Common myeloid progenitor, CD34-positive (primary cell): ENCODE data around the gene LHFPL6.

Experiments used
- CTCF ChIA-PET: fragments of 350-600 bp; sonication (Branson Sonifier 250); formaldehyde crosslinking; loops from one replicate; lab custom pipeline; 2021; ENCODE audit warnings: antibody characterized with exemption; lab: Charles Lee
- POLR2A ChIA-PET: fragments of 350-600 bp; sonication (Branson Sonifier 250); formaldehyde crosslinking; loops from one replicate; lab custom pipeline; 2021; ENCODE audit warnings: antibody characterized with exemption; lab: Charles Lee
- DNase-seq, 3 donors: peaks; one replicate each; pipeline versions ENCODE4 v3.0.0 to v3.0.0-alpha.2; 2013
- H3K27ac ChIP-seq, 2 experiments: 1 replicate in 1 of 2; 2 replicates in 1 of 2; pipeline ENCODE4 v1.7.0; 2013; ENCODE audit warnings: inconsistent platforms in 2 of 2, low read length in 2 of 2, mild to moderate bottlenecking in 2 of 2, low read depth in 1 of 2, moderate library complexity in 1 of 2; ENCODE audit not compliant: severe bottlenecking in 2 of 2, insufficient read depth in 1 of 2, poor library complexity in 1 of 2
- H3K27me3 ChIP-seq, 5 experiments: replicated peaks in 2 of 5; 1 replicate in 3 of 5; 2 replicates in 2 of 5; pipeline versions ENCODE4 v1.6.1 to v1.7.0; 2013; ENCODE audit warnings: low read length in 4 of 5, mild to moderate bottlenecking in 2 of 5, moderate library complexity in 2 of 5, inconsistent platforms in 1 of 5; ENCODE audit not compliant: insufficient read depth in 5 of 5, control insufficient read depth in 4 of 5
- H3K36me3 ChIP-seq, 4 experiments: 1 replicate in 2 of 4; 2 replicates in 2 of 4; pipeline versions ENCODE4 v1.6.1 to v1.7.0; 2013; ENCODE audit warnings: low read length in 3 of 4, control low read depth in 1 of 4, mild to moderate bottlenecking in 1 of 4; ENCODE audit not compliant: control insufficient read depth in 4 of 4, insufficient read depth in 4 of 4
- H3K4me1 ChIP-seq, 4 experiments: 1 replicate in 3 of 4; 2 replicates in 1 of 4; pipeline versions ENCODE4 v1.6.1 to v1.7.1; 2013; ENCODE audit warnings: low read length in 3 of 4, mild to moderate bottlenecking in 3 of 4, control low read depth in 1 of 4, inconsistent platforms in 1 of 4, moderate library complexity in 1 of 4; ENCODE audit not compliant: control insufficient read depth in 4 of 4, insufficient read depth in 4 of 4; ENCODE audit errors: control extremely low read depth in 1 of 4
- H3K4me3 ChIP-seq, 7 experiments: 1 replicate in 4 of 7; 2 replicates in 3 of 7; pipeline versions ENCODE4 v1.5.1 to v1.7.0; 2013; ENCODE audit warnings: mild to moderate bottlenecking in 7 of 7, low read length in 6 of 7, moderate library complexity in 6 of 7, inconsistent platforms in 2 of 7, low read depth in 2 of 7, control low read depth in 1 of 7; ENCODE audit not compliant: insufficient read depth in 4 of 7, control insufficient read depth in 1 of 7; ENCODE audit errors: extremely low read depth in 1 of 7
- H3K9me3 ChIP-seq, 5 experiments: 1 replicate in 4 of 5; 2 replicates in 1 of 5; pipeline versions ENCODE4 v1.6.1 to v1.7.1; 2013; ENCODE audit warnings: low read length in 4 of 5, mild to moderate bottlenecking in 2 of 5, inconsistent platforms in 1 of 5, low read depth in 1 of 5, moderate library complexity in 1 of 5; ENCODE audit not compliant: control insufficient read depth in 4 of 5, insufficient read depth in 2 of 5; ENCODE audit errors: control extremely low read depth in 1 of 5
- WGBS: methylation state at CpG from one replicate; pipeline ENCODE4 v1.1.5; 2013; ENCODE audit not compliant: insufficient coverage; 5-methylcytosine and 5-hydroxymethylcytosine counted together

LHFPL6 gene

GRCh38 chr13:39415008-39415802 lies 187.8 kb downstream of the LHFPL6 start:
- ChIA-PET POLR2A (no interaction called here), CTCF (interaction anchor here (0.6 to 9.0 kb wide), 19 partner anchors 9 to 267 kb away, joined by 3 to 100 read pairs (median 5); no protein-coding TSS in a partner anchor)
- Histone ChIP-seq H3K27me3 (no peaks in the 10 kb centered on the region), H3K27ac (no peak overlapping the region), H3K36me3 (no peaks in the 10 kb centered on the region), H3K4me3 (no peak overlapping the region), H3K4me1 (peaks cover 0 to 10% (median 1%) of the 10 kb centered on the region in 4 experiments), H3K9me3 (no peaks in the 10 kb centered on the region)
- WGBS, result 75% methylated on average over 6 of the region's 8 CpGs
- peak; percentile 61 to 78 (median 77) for DNase-seq

GRCh38 chr13:39414339-39414738 lies 188.7 kb downstream of the LHFPL6 start:
- Histone ChIP-seq H3K4me1 (peaks cover 0 to 10% (median 1%) of the 10 kb centered on the region in 4 experiments), H3K36me3 (no peaks in the 10 kb centered on the region), H3K4me3 (no peak overlapping the region), H3K27me3 (no peaks in the 10 kb centered on the region), H3K9me3 (no peaks in the 10 kb centered on the region), H3K27ac (no peak overlapping the region)
- DNase-seq, result no peak
- ChIA-PET POLR2A (no interaction called here), CTCF (interaction anchor here (0.8 to 9.0 kb wide), 9 partner anchors 9 to 211 kb away, joined by 3 to 100 read pairs (median 11); no protein-coding TSS in a partner anchor)

GRCh38 chr13:39411511-39411910 lies 191.5 kb downstream of the LHFPL6 start:
- WGBS, result 94% methylated on average over 2 of the region's 3 CpGs
- no peak for DNase-seq

GRCh38 chr13:39410964-39411363 lies 192.0 kb downstream of the LHFPL6 start:
- ChIA-PET POLR2A (no interaction called here), CTCF (interaction anchor here (1.4 to 9.0 kb wide), 3 partner anchors 200 to 205 kb away, joined by 5 to 100 read pairs (median 10); no protein-coding TSS in a partner anchor)
- no peak overlapping the region for H3K4me3 ChIP-seq
- H3K4me1 ChIP-seq, result peaks cover 0 to 4% (median 1%) of the 10 kb centered on the region in 4 experiments
- H3K27ac ChIP-seq, result no peak overlapping the region
- no peak for DNase-seq
- no peaks in the 10 kb centered on the region for H3K27me3 ChIP-seq
- H3K9me3 ChIP-seq, result no peaks in the 10 kb centered on the region
- H3K36me3 ChIP-seq, result no peaks in the 10 kb centered on the region
- 100% methylated on average over 1 of the region's 5 CpGs for WGBS

More at GRCh38 chr13:39411511-39411910, 191.5 kb downstream of the LHFPL6 start:
- H3K4me1 ChIP-seq, result peaks cover 0 to 8% (median 1%) of the 10 kb centered on the region in 4 experiments
- no peaks in the 10 kb centered on the region for H3K27me3 ChIP-seq
- H3K9me3 ChIP-seq, result no peaks in the 10 kb centered on the region
- no peaks in the 10 kb centered on the region for H3K36me3 ChIP-seq
- ChIA-PET CTCF (interaction anchor here (1.4 to 9.0 kb wide), 2 partner anchors 200 to 205 kb away, joined by 5 to 100 read pairs; no protein-coding TSS in a partner anchor), POLR2A (interaction anchor here (0.5 kb wide), 1 partner anchor 43 kb away, joined by 3 read pairs; no protein-coding TSS in a partner anchor)
- no peak overlapping the region for H3K4me3 ChIP-seq
- no peak overlapping the region for H3K27ac ChIP-seq

- no peaks in the 10 kb centered on the region for H3K36me3 ChIP-seq
- H3K4me3 ChIP-seq, result no peak overlapping the region
- POLR2A ChIA-PET, result no interaction called here
- no peaks in the 10 kb centered on the region for H3K27me3 ChIP-seq
- peaks cover 0 to 4% (median 1%) of the 10 kb centered on the region in 4 experiments for H3K4me1 ChIP-seq
- WGBS, result 17% methylated on average over 1 of the region's 2 CpGs
- CTCF ChIA-PET, result interaction anchor here (0.9 to 3.0 kb wide), 3 partner anchors 12 to 206 kb away, joined by 3 to 10 read pairs (median 4); no protein-coding TSS in a partner anchor
- H3K9me3 ChIP-seq, result no peaks in the 10 kb centered on the region
- H3K27ac ChIP-seq, result no peak overlapping the region
- peak in 1 of 3 donors; percentile 17 for DNase-seq
Measured at GRCh38 chr13:39410096-39410901, 192.7 kb downstream of the LHFPL6 start.

GRCh38 chr13:39408512-39408911 lies 194.5 kb downstream of the LHFPL6 start:
- Histone ChIP-seq H3K36me3 (no peaks in the 10 kb centered on the region), H3K4me1 (peaks cover 0 to 5% (median 1%) of the 10 kb centered on the region in 4 experiments), H3K9me3 (no peaks in the 10 kb centered on the region), H3K27ac (no peak overlapping the region), H3K27me3 (no peaks in the 10 kb centered on the region), H3K4me3 (no peak overlapping the region)
- DNase-seq, result no peak
- WGBS, result 100% methylated on average over 1 of the region's 3 CpGs
- CTCF ChIA-PET, result interaction anchor here (2.2 to 3.0 kb wide), 2 partner anchors 8 to 204 kb away, joined by 8 to 10 read pairs; no protein-coding TSS in a partner anchor
- POLR2A ChIA-PET, result no interaction called here
